ENCODE measurements around the gene APOA4.
A peak's percentile ranks its signal among the peaks of the same experiment; 100 is the strongest.
"Not testable (repeated sequence)": the region's sequence is repeated elsewhere in the genome, so short reads cannot be mapped to it uniquely, and the experiment has no call there.

Gene APOA4

GRCh38 chr11:116844722-116845121, 21.6 kb upstream of the APOA4 start:
- DNase-seq = no peak

- no peak for DNase-seq
These were observed 20.6 kb upstream of the APOA4 start for GRCh38 chr11:116843661-116844060.

GRCh38 chr11:116842909-116843308, 19.8 kb upstream of the APOA4 start:
- DNase-seq = no peak

- DNase-seq = no peak
These were observed 19.0 kb upstream of the APOA4 start for GRCh38 chr11:116842117-116842516.

- DNase-seq = peak; percentile 35
These were observed 17.7 kb upstream of the APOA4 start for GRCh38 chr11:116840746-116841296.

GRCh38 chr11:116840224-116840745, 17.2 kb upstream of the APOA4 start:
- peak; percentile 23 for DNase-seq

GRCh38 chr11:116838321-116839084, 15.4 kb upstream of the APOA4 start:
- DNase-seq = no peak

GRCh38 chr11:116837231-116838091, 14.4 kb upstream of the APOA4 start, which contains the start of gene APOA1:
Gene APOA1, minus strand, starts transcription at chr11:116837622. Its CDS starts 235 bp downstream, at chr11:116837387.
- DNase-seq = no peak

GRCh38 chr11:116836632-116836991, 13.5 kb upstream of the APOA4 start:
- DNase-seq = no peak

GRCh38 chr11:116835791-116836631, 12.9 kb upstream of the APOA4 start:
- peak; percentile 99 for DNase-seq

- DNase-seq = peak; percentile 90
These were observed 12.1 kb upstream of the APOA4 start for GRCh38 chr11:116835042-116835772.

GRCh38 chr11:116834535-116835041, 11.5 kb upstream of the APOA4 start:
- not testable (repeated sequence) for DNase-seq

GRCh38 chr11:116833816-116834534, 10.9 kb upstream of the APOA4 start:
- DNase-seq = no peak

GRCh38 chr11:116833491-116833815, 10.3 kb upstream of the APOA4 start:
- DNase-seq = no peak

GRCh38 chr11:116832350-116833290, 9.5 kb upstream of the APOA4 start:
- no peak for DNase-seq

GRCh38 chr11:116831790-116832349, 8.8 kb upstream of the APOA4 start:
- no peak for DNase-seq

GRCh38 chr11:116830184-116830912, 7.2 kb upstream of the APOA4 start:
- DNase-seq = no peak

GRCh38 chr11:116829525-116830183, 6.5 kb upstream of the APOA4 start, which contains the start of gene APOC3:
Gene APOC3, plus strand, starts transcription at chr11:116829907. Its CDS starts 676 bp downstream, at chr11:116830583.
- no peak for DNase-seq

Measured in GF-D8 (cell line).